ENCODE results near the gene AGFG2. TPM values are rescaled to one million over a fixed set of nuclear protein-coding genes. Genes with fewer than 3 reads are reported as not detected.

The AGFG2 gene
- total and polyA plus RNA-seq, 8 donors: 7.9 to 154 (median 12.8) TPM

- no peak for DNase-seq
- Histone ChIP-seq H3K36me3 (peaks cover 0 to 22% (median 14%) of the 10 kb centered on the region in 4 donors), H3K4me3 (no peak overlapping the region), H3K27ac (no peak overlapping the region), H3K9me3 (no peaks in the 10 kb centered on the region), H3K4me1 (peaks cover 9 to 22% (median 20%) of the 10 kb centered on the region in 4 donors), H3K27me3 (no peaks in the 10 kb centered on the region)
- 80 to 90% (median 84%) methylated on average over 6 of the region's 6 CpGs for WGBS, 5 donors
- TF ChIP-seq POLR2A (IDR thresholded peaks at IDR 0.05) (no peak), EP300 (IDR thresholded peaks at IDR 0.05) (no peak), POLR2AphosphoS5 (IDR thresholded peaks at IDR 0.05) (no peak), CTCF (IDR thresholded peaks at IDR 0.05) (no peak)
- intact Hi-C loops (cut with DNase I; ENCODE audit: low total_unique reads): no loop called here
These were observed 75.4 kb downstream of the AGFG2 start for GRCh38 chr7:100614308-100614861.

Small RNAs within 50 kb of the gene (small RNA-seq; reads per million reads assigned to genes)
- gene RN7SL416P (0 reads per million in 4 donors), gene SAP25 (0 reads per million in 4 donors)

Other genes with a start within 250 kb of the AGFG2 start
- gene SPDYE3, start 231.5 kb upstream of the AGFG2 start, total RNA-seq: not detected
- gene SPDYE3, start 231.5 kb upstream of the AGFG2 start, polyA plus RNA-seq: not detected
- 100 to 1,000 TPM in 2 of 5 donors, 10 to 100 TPM in 3; 18.5 to 141 (median 61.3) TPM for gene PILRB, start 181.1 kb upstream of the AGFG2 start, total RNA-seq
- gene PILRB, start 181.1 kb upstream of the AGFG2 start, polyA plus RNA-seq: 10 to 100 TPM; 16.8 to 82.3 (median 20.7) TPM
- gene PILRA, start 165.7 kb upstream of the AGFG2 start, total RNA-seq: 1 to 10 TPM in 2 of 5 donors, not detected in 3; 3.1 to 10.0 TPM
- gene PILRA, start 165.7 kb upstream of the AGFG2 start, polyA plus RNA-seq: 1 to 10 TPM; 1.4 to 3.1 (median 1.9) TPM
- 10 to 100 TPM in 2 of 5 donors, 1 to 10 TPM in 1, under 1 TPM in 1, not detected in 1; 0.89 to 44.3 (median 10.9) TPM for gene ZCWPW1, start 110.5 kb upstream of the AGFG2 start, total RNA-seq
- gene ZCWPW1, start 110.5 kb upstream of the AGFG2 start, polyA plus RNA-seq: 10 to 100 TPM in 1 of 3 donors, 1 to 10 TPM in 2; 4.9 to 11.7 (median 5.2) TPM
- 100 to 1,000 TPM in 1 of 5 donors, 10 to 100 TPM in 4; 14.1 to 117 (median 28.1) TPM for gene MEPCE, start 109.4 kb upstream of the AGFG2 start, total RNA-seq
- gene MEPCE, start 109.4 kb upstream of the AGFG2 start, polyA plus RNA-seq: 10 to 100 TPM; 17.4 to 21.4 (median 20.0) TPM
- gene PPP1R35, start 102.7 kb upstream of the AGFG2 start, total RNA-seq: 100 to 1,000 TPM in 1 of 5 donors, 10 to 100 TPM in 1, 1 to 10 TPM in 2, not detected in 1; 6.2 to 226 (median 38.9) TPM
- gene PPP1R35, start 102.7 kb upstream of the AGFG2 start, polyA plus RNA-seq: 10 to 100 TPM; 29.5 to 78.0 (median 39.5) TPM
- gene SPACDR, start 74.9 kb upstream of the AGFG2 start, total RNA-seq: 1 to 10 TPM in 1 of 5 donors, not detected in 4; 2.3 TPM
- gene SPACDR, start 74.9 kb upstream of the AGFG2 start, polyA plus RNA-seq: 1 to 10 TPM in 1 of 3 donors, under 1 TPM in 1, not detected in 1; 0.65 to 1.1 TPM
- 100 to 1,000 TPM in 1 of 5 donors, 10 to 100 TPM in 3, 1 to 10 TPM in 1; 9.4 to 120 (median 28.0) TPM for gene TSC22D4, start 60.0 kb upstream of the AGFG2 start, total RNA-seq
- 10 to 100 TPM; 25.1 to 44.8 (median 35.0) TPM for gene TSC22D4, start 60.0 kb upstream of the AGFG2 start, polyA plus RNA-seq
- under 1 TPM in 1 of 5 donors, not detected in 4; 0.73 TPM for gene NYAP1, start 55.3 kb upstream of the AGFG2 start, total RNA-seq
- under 1 TPM in 2 of 3 donors, not detected in 1; 0.48 to 0.75 TPM for gene NYAP1, start 55.3 kb upstream of the AGFG2 start, polyA plus RNA-seq
- gene SAP25, start 34.7 kb downstream of the AGFG2 start, total RNA-seq: 1 to 10 TPM in 1 of 5 donors, under 1 TPM in 1, not detected in 3; 0.92 to 1.8 TPM
- gene SAP25, start 34.7 kb downstream of the AGFG2 start, polyA plus RNA-seq: 1 to 10 TPM; 1.4 to 4.7 (median 2.3) TPM
- 100 to 1,000 TPM in 3 of 5 donors, 10 to 100 TPM in 2; 23.7 to 263 (median 154) TPM for gene LRCH4, start 46.9 kb downstream of the AGFG2 start, total RNA-seq
- 10 to 100 TPM; 23.5 to 39.5 (median 26.0) TPM for gene LRCH4, start 46.9 kb downstream of the AGFG2 start, polyA plus RNA-seq
- under 1 TPM in 3 of 5 donors, not detected in 2; 0.37 to 0.45 (median 0.43) TPM for gene FBXO24, start 47.1 kb downstream of the AGFG2 start, total RNA-seq
- gene FBXO24, start 47.1 kb downstream of the AGFG2 start, polyA plus RNA-seq: under 1 TPM in 2 of 3 donors, not detected in 1; 0.44 to 0.88 TPM
- 100 to 1,000 TPM in 1 of 5 donors, 10 to 100 TPM in 4; 15.8 to 129 (median 37.8) TPM for gene PCOLCE, start 63.2 kb downstream of the AGFG2 start, total RNA-seq
- gene PCOLCE, start 63.2 kb downstream of the AGFG2 start, polyA plus RNA-seq: 10 to 100 TPM; 15.6 to 25.0 (median 18.6) TPM
- 10 to 100 TPM in 2 of 5 donors, 1 to 10 TPM in 2, not detected in 1; 4.0 to 21.1 (median 9.8) TPM for gene MOSPD3, start 73.3 kb downstream of the AGFG2 start, total RNA-seq
- 10 to 100 TPM; 20.4 to 30.7 (median 29.1) TPM for gene MOSPD3, start 73.3 kb downstream of the AGFG2 start, polyA plus RNA-seq
- 10 to 100 TPM in 1 of 5 donors, 1 to 10 TPM in 3, not detected in 1; 1.2 to 11.6 (median 3.3) TPM for gene TFR2, start 102.3 kb downstream of the AGFG2 start, total RNA-seq
- 1 to 10 TPM; 1.7 to 5.1 (median 3.1) TPM for gene TFR2, start 102.3 kb downstream of the AGFG2 start, polyA plus RNA-seq
- under 1 TPM in 2 of 5 donors, not detected in 3; 0.37 to 0.43 TPM for gene ACTL6B, start 117.2 kb downstream of the AGFG2 start, total RNA-seq
- 1 to 10 TPM in 2 of 3 donors, under 1 TPM in 1; 0.25 to 1.4 (median 1.2) TPM for gene ACTL6B, start 117.2 kb downstream of the AGFG2 start, polyA plus RNA-seq
- gene GNB2, start 134.5 kb downstream of the AGFG2 start, total RNA-seq: 100 to 1,000 TPM in 3 of 5 donors, 10 to 100 TPM in 2; 52.9 to 290 (median 152) TPM
- 100 to 1,000 TPM; 147 to 219 (median 169) TPM for gene GNB2, start 134.5 kb downstream of the AGFG2 start, polyA plus RNA-seq
- 100 to 1,000 TPM in 1 of 5 donors, 10 to 100 TPM in 4; 27.9 to 127 (median 87.9) TPM for gene GIGYF1, start 155.0 kb downstream of the AGFG2 start, total RNA-seq
- 10 to 100 TPM; 10.5 to 19.9 (median 19.7) TPM for gene GIGYF1, start 155.0 kb downstream of the AGFG2 start, polyA plus RNA-seq
- gene POP7, start 166.9 kb downstream of the AGFG2 start, total RNA-seq: 10 to 100 TPM in 4 of 5 donors, not detected in 1; 23.3 to 70.1 (median 38.3) TPM
- gene POP7, start 166.9 kb downstream of the AGFG2 start, polyA plus RNA-seq: 10 to 100 TPM; 38.1 to 45.2 (median 39.0) TPM
- gene EPO, start 181.3 kb downstream of the AGFG2 start, total RNA-seq: not detected
- not detected for gene EPO, start 181.3 kb downstream of the AGFG2 start, polyA plus RNA-seq
- gene ZAN, start 194.4 kb downstream of the AGFG2 start, total RNA-seq: not detected
- not detected for gene ZAN, start 194.4 kb downstream of the AGFG2 start, polyA plus RNA-seq

Data from stomach (tissue), 9 donors.